Activated CD4-positive, alpha-beta T cell treated with anti-CD3 and anti-CD28 coated beads for 36 hours (primary cell): ENCODE data around the gene CHPF. TPM values are rescaled to one million over a fixed set of nuclear protein-coding genes. Genes with fewer than 3 reads are reported as not detected.

Experiments
- ATAC-seq: fragments of 200-7000 bp; cut with Tn5 transposase; one replicate; pipeline ENCODE4 v1.10.0; 2021; ENCODE audit warnings: mild to moderate bottlenecking, moderate library complexity
- CTCF ChIA-PET: fragments of 350-600 bp; sonication (Branson Sonifier 250); formaldehyde crosslinking; loops from one replicate; lab custom pipeline; 2021; ENCODE audit warnings: antibody characterized with exemption; lab: Charles Lee
- POLR2A ChIA-PET: fragments of 350-600 bp; sonication (Branson Sonifier 250); formaldehyde crosslinking; loops from one replicate; lab custom pipeline; 2021; ENCODE audit warnings: antibody characterized with exemption, inconsistent platforms; lab: Charles Lee
- DNase-seq: peaks from one replicate; pipeline ENCODE4 v3.0.0-alpha.2; 2020
- H3K27ac Mint-ChIP-seq: one replicate; pipeline ENCODE4 v1.8.0; 2021; ENCODE audit warnings: mixed read lengths
- H3K27me3 Mint-ChIP-seq: one replicate; pipeline ENCODE4 v1.8.0; 2021; ENCODE audit warnings: mixed read lengths
- H3K36me3 Mint-ChIP-seq: one replicate; pipeline ENCODE4 v1.8.0; 2021; ENCODE audit warnings: low read depth, mixed read lengths
- H3K4me1 Mint-ChIP-seq: one replicate; pipeline ENCODE4 v1.8.0; 2021; ENCODE audit warnings: mixed read lengths
- H3K4me3 Mint-ChIP-seq: one replicate; pipeline ENCODE4 v1.8.0; 2021; ENCODE audit warnings: mild to moderate bottlenecking, moderate library complexity, mixed read lengths
- H3K9me3 Mint-ChIP-seq: one replicate; pipeline ENCODE4 v1.8.0; 2021; ENCODE audit warnings: low read depth, mixed read lengths
- intact Hi-C, 2 experiments: fragments of 100-400 bp; cut with DNase I in 1 of 2; cut with micrococcal nuclease in 1 of 2; formaldehyde crosslinking; loops; one replicate each; pipeline versions ENCODE4 v1.14.2 to v1.15.1; 2022 to 2024; cut with DNase I, micrococcal nuclease
- total RNA-seq, 2 experiments: library from RNA; stranded (reverse); gene quantifications; one replicate each; pipeline ENCODE4 v1.2.3, GENCODE V29; 2021

The CHPF gene
- total RNA-seq, 2 experiments from 2014 or later, result 14.1 to 17.1 TPM

- ChIA-PET POLR2A (no interaction called here), CTCF (interaction anchor here (0.5 to 6.8 kb wide), 6 partner anchors 9 to 78 kb away, joined by 3 to 37 read pairs (median 4); a partner anchor contains a TSS)
- intact Hi-C loops, result no loop called here
- H3K27ac Mint-ChIP-seq, result no peak overlapping the region
- H3K36me3 Mint-ChIP-seq, result no peaks in the 10 kb centered on the region
- DNase-seq, result no peak
- peaks cover 15% of the 10 kb centered on the region for H3K4me1 Mint-ChIP-seq
- H3K9me3 Mint-ChIP-seq, result no peaks in the 10 kb centered on the region
- H3K27me3 Mint-ChIP-seq, result peaks cover 67% of the 10 kb centered on the region
- no peak for ATAC-seq
- H3K4me3 Mint-ChIP-seq, result no peak overlapping the region
Measured at GRCh38 chr2:219517954-219518778, 25.4 kb downstream of the CHPF start.

- ChIA-PET CTCF (interaction anchor here (6.8 kb wide), 1 partner anchor 13 kb away, joined by 37 read pairs; no protein-coding TSS in a partner anchor), POLR2A (no interaction called here)
- no peak overlapping the region for H3K4me3 Mint-ChIP-seq
- ATAC-seq (no peak), DNase-seq (no peak)
- H3K27ac Mint-ChIP-seq, result no peak overlapping the region
- H3K36me3 Mint-ChIP-seq, result no peaks in the 10 kb centered on the region
- H3K27me3 Mint-ChIP-seq, result peaks cover 72% of the 10 kb centered on the region
- no peaks in the 10 kb centered on the region for H3K9me3 Mint-ChIP-seq
- intact Hi-C loops, result no loop called here
- peaks cover 12% of the 10 kb centered on the region for H3K4me1 Mint-ChIP-seq
Measured at GRCh38 chr2:219516888-219517287, 26.7 kb downstream of the CHPF start.

GRCh38 chr2:219515874-219516629 lies 27.6 kb downstream of the CHPF start:
- H3K4me1 Mint-ChIP-seq, result peaks cover 9% of the 10 kb centered on the region
- H3K9me3 Mint-ChIP-seq, result no peaks in the 10 kb centered on the region
- POLR2A ChIA-PET, result no interaction called here
- intact Hi-C loops, result no loop called here
- H3K27ac Mint-ChIP-seq, result no peak overlapping the region
- H3K36me3 Mint-ChIP-seq, result no peaks in the 10 kb centered on the region
- DNase-seq (no peak), ATAC-seq (no peak)
- CTCF ChIA-PET, result interaction anchor here (0.8 to 6.8 kb wide), 3 partner anchors 14 to 96 kb away, joined by 3 to 37 read pairs (median 4); a partner anchor contains a TSS
- H3K4me3 Mint-ChIP-seq, result no peak overlapping the region
- H3K27me3 Mint-ChIP-seq, result peaks cover 70% of the 10 kb centered on the region

GRCh38 chr2:219514836-219515235 lies 28.8 kb downstream of the CHPF start:
- CTCF ChIA-PET, result interaction anchor here (0.6 to 6.8 kb wide), 3 partner anchors 15 to 518 kb away, joined by 3 to 37 read pairs (median 3); a partner anchor contains a TSS
- POLR2A ChIA-PET, result no interaction called here
- no peak for ATAC-seq
- H3K27me3 Mint-ChIP-seq, result peaks cover 74% of the 10 kb centered on the region
- H3K27ac Mint-ChIP-seq, result no peak overlapping the region
- no peak overlapping the region for H3K4me3 Mint-ChIP-seq
- DNase-seq, result no peak
- no peaks in the 10 kb centered on the region for H3K36me3 Mint-ChIP-seq
- intact Hi-C loops, result no loop called here
- H3K9me3 Mint-ChIP-seq, result no peaks in the 10 kb centered on the region
- peaks cover 15% of the 10 kb centered on the region for H3K4me1 Mint-ChIP-seq

- H3K27ac Mint-ChIP-seq, result no peak within 1 kb of the TSS
- no peaks in the 10 kb centered on the region for H3K36me3 Mint-ChIP-seq
- no peak for DNase-seq
- H3K4me1 Mint-ChIP-seq, result peaks cover 20% of the 10 kb centered on the region
- POLR2A ChIA-PET, result interaction anchor here (0.6 kb wide), 1 partner anchor 46 kb away, joined by 3 read pairs; no protein-coding TSS in a partner anchor
- no peaks in the 10 kb centered on the region for H3K9me3 Mint-ChIP-seq
- ATAC-seq, result no peak
- intact Hi-C loops, result no loop called here
- CTCF ChIA-PET, result interaction anchor here (2.0 to 3.6 kb wide), 2 partner anchors 16 to 19 kb away, joined by 8 to 11 read pairs; a partner anchor contains a TSS
- H3K4me3 Mint-ChIP-seq, result no peak within 1 kb of the TSS
- H3K27me3 Mint-ChIP-seq, result peaks cover 75% of the 10 kb centered on the region
Measured at GRCh38 chr2:219514196-219514761, 29.3 kb downstream of the CHPF start, which contains the start of gene ASIC4. Gene ASIC4, plus strand, starts transcription at chr2:219514482. Its CDS starts 243 bp downstream, at chr2:219514725.

- peaks cover 73% of the 10 kb centered on the region for H3K27me3 Mint-ChIP-seq
- CTCF ChIA-PET, result interaction anchor here (0.6 to 3.6 kb wide), 3 partner anchors 16 to 1477 kb away, joined by 3 to 11 read pairs (median 8); a partner anchor contains a TSS
- H3K27ac Mint-ChIP-seq, result no peak overlapping the region
- ATAC-seq (no peak), DNase-seq (no peak)
- POLR2A ChIA-PET, result interaction anchor here (0.6 kb wide), 1 partner anchor 45 kb away, joined by 3 read pairs; no protein-coding TSS in a partner anchor
- no peak overlapping the region for H3K4me3 Mint-ChIP-seq
- peaks cover 20% of the 10 kb centered on the region for H3K4me1 Mint-ChIP-seq
- H3K36me3 Mint-ChIP-seq, result no peaks in the 10 kb centered on the region
- H3K9me3 Mint-ChIP-seq, result no peaks in the 10 kb centered on the region
- intact Hi-C loops, result no loop called here
Measured at GRCh38 chr2:219513787-219514186, 29.8 kb downstream of the CHPF start.

GRCh38 chr2:219512524-219513216 lies 30.9 kb downstream of the CHPF start:
- DNase-seq, result no peak

GRCh38 chr2:219511547-219512325 lies 31.9 kb downstream of the CHPF start:
- intact Hi-C loops, result no loop called here
- Mint-ChIP-seq H3K36me3 (peaks cover 9% of the 10 kb centered on the region), H3K9me3 (no peaks in the 10 kb centered on the region), H3K27ac (no peak overlapping the region), H3K27me3 (peaks cover 57% of the 10 kb centered on the region), H3K4me3 (no peak overlapping the region), H3K4me1 (peaks cover 20% of the 10 kb centered on the region)
- CTCF ChIA-PET, result interaction anchor here (0.7 to 5.6 kb wide), 7 partner anchors 9 to 33 kb away, joined by 4 to 55 read pairs (median 6); partner anchors contain the start of gene GMPPA
- no peak for ATAC-seq
- POLR2A ChIA-PET, result interaction anchor here (0.6 to 0.7 kb wide), 2 partner anchors 56 to 258 kb away, joined by 3 to 13 read pairs; partner anchors contain the start of gene TUBA4A
- DNase-seq, result no peak

More at GRCh38 chr2:219512524-219513216, 30.9 kb downstream of the CHPF start:
- Mint-ChIP-seq H3K36me3 (peaks cover 2% of the 10 kb centered on the region), H3K4me1 (peaks cover 20% of the 10 kb centered on the region), H3K4me3 (no peak overlapping the region), H3K9me3 (no peaks in the 10 kb centered on the region), H3K27me3 (peaks cover 65% of the 10 kb centered on the region), H3K27ac (no peak overlapping the region)
- CTCF ChIA-PET, result interaction anchor here (0.7 to 3.6 kb wide), 3 partner anchors 17 to 38 kb away, joined by 3 to 11 read pairs (median 8); a partner anchor contains a TSS
- POLR2A ChIA-PET, result no interaction called here
- intact Hi-C loops, result no loop called here
- no peak for ATAC-seq

GRCh38 chr2:219510512-219511135 lies 33.0 kb downstream of the CHPF start:
- intact Hi-C loops, result no loop called here
- no peak for ATAC-seq

More at GRCh38 chr2:219510512-219511135, 33.0 kb downstream of the CHPF start:
- no peaks in the 10 kb centered on the region for H3K9me3 Mint-ChIP-seq
- ChIA-PET CTCF (interaction anchor here (0.7 to 5.6 kb wide), 14 partner anchors 10 to 87 kb away, joined by 3 to 55 read pairs (median 4); partner anchors contain the start of genes GMPPA and STK11IP), POLR2A (interaction anchor here (0.6 to 0.7 kb wide), 2 partner anchors 12 to 29 kb away, joined by 3 to 4 read pairs; partner anchors contain the start of gene GMPPA)
- peaks cover 47% of the 10 kb centered on the region for H3K27me3 Mint-ChIP-seq
- peaks cover 14% of the 10 kb centered on the region for H3K36me3 Mint-ChIP-seq
- no peak for DNase-seq
- H3K4me3 Mint-ChIP-seq, result no peak overlapping the region
- H3K27ac Mint-ChIP-seq, result no peak overlapping the region
- peaks cover 20% of the 10 kb centered on the region for H3K4me1 Mint-ChIP-seq
